Transverse colon (tissue), 4 donors: ENCODE data around the gene PLAGL2. TPM values are rescaled to one million over a fixed set of nuclear protein-coding genes. Genes with fewer than 3 reads are reported as not detected.
"Not testable (repeated sequence)": the region's sequence is repeated elsewhere in the genome, so short reads cannot be mapped to it uniquely, and the experiment has no call there.

ENCODE experiments used
- DNase-seq: peaks from one replicate; pipeline ENCODE4 v3.0.0-alpha.2; 2019
- H3K27ac ChIP-seq, 4 donors: fragments of 200-600 bp; sonication (generic); 2 replicates each; pipeline ENCODE4 v1.5.1; 2016 to 2018; ENCODE audit warnings: inconsistent platforms in 4 of 4
- H3K27me3 ChIP-seq: fragments of 200-600 bp; sonication (generic); 2 replicates; pipeline ENCODE4 v1.5.1; 2017; ENCODE audit warnings: inconsistent platforms
- H3K36me3 ChIP-seq, 4 donors: fragments of 200-600 bp; sonication (generic); 2 replicates each; pipeline ENCODE4 v1.5.1; 2017 to 2019; ENCODE audit warnings: inconsistent platforms in 4 of 4
- H3K4me1 ChIP-seq, 4 donors: fragments of 200-600 bp; sonication (generic); 2 replicates each; pipeline ENCODE4 v1.5.1; 2017 to 2020; ENCODE audit warnings: inconsistent platforms in 4 of 4
- H3K4me3 ChIP-seq, 4 donors: fragments of 200-600 bp; sonication (generic); 1 replicate in 1 of 4; 2 replicates in 3 of 4; pipeline versions ENCODE4 v1.5.1 to v1.6.1; 2017 to 2019; ENCODE audit warnings: inconsistent platforms in 4 of 4
- H3K9me3 ChIP-seq, 2 donors: fragments of 200-600 bp; sonication (generic); 2 replicates each; pipeline ENCODE4 v1.5.1; 2017 to 2019; ENCODE audit warnings: inconsistent platforms in 2 of 2
- CTCF ChIP-seq, 5 experiments: fragments of 200-600 bp in 3 of 5; fragments of 450-650 bp in 2 of 5; sonication (generic) in 3 of 5; IDR thresholded peaks; 1 replicate in 2 of 5; 2 replicates in 3 of 5; pipeline ENCODE4 v1.5.1; 2016 to 2017; ENCODE audit warnings: antibody characterized with exemption in 5 of 5, inconsistent platforms in 3 of 5, mild to moderate bottlenecking in 2 of 5, moderate library complexity in 1 of 5
- EP300 ChIP-seq: sonication (generic); formaldehyde crosslinking; IDR thresholded peaks from one replicate; pipeline ENCODE4 v1.6.1; 2017; ENCODE audit warnings: antibody characterized with exemption, low read depth
- POLR2A ChIP-seq: fragments of 450-650 bp; IDR thresholded peaks from one replicate; pipeline ENCODE4 v1.6.1; 2016; ENCODE audit warnings: antibody characterized with exemption, mild to moderate bottlenecking, moderate library complexity
- POLR2AphosphoS5 ChIP-seq, 3 donors: sonication (generic); formaldehyde crosslinking; IDR thresholded peaks; one replicate each; pipeline ENCODE4 v1.6.1; 2016; ENCODE audit warnings: antibody characterized with exemption in 3 of 3
- WGBS, 2 donors: methylation state at CpG; one replicate each; pipeline ENCODE4 v1.1.5; 2018; ENCODE audit warnings: low coverage in 1 of 2; 5-methylcytosine and 5-hydroxymethylcytosine counted together
- in situ Hi-C, 4 donors: fragments of 200-750 bp; cut with MboI; loops; one replicate each; pipeline versions ENCODE4 v1.15.0 to v1.15.1; 2017; ENCODE audit warnings: low sequenced_read_pairs in 3 of 4, low pct_ligation_motif_present in 1 of 4, low pct_unique_long_range_greater_than_20kb in 1 of 4
- intact Hi-C: fragments of 100-400 bp; cut with DNase I; formaldehyde crosslinking; loops from one replicate; pipeline ENCODE4 v1.15.1; 2023; ENCODE audit warnings: low total_unique reads
- total RNA-seq, 4 donors: library from RNA; depleted of rRNA; stranded (reverse); fragments of >200 nt; gene quantifications; one replicate each; pipeline ENCODE4 v1.1.0, GENCODE V29; 2016

Gene PLAGL2
- total RNA-seq, 4 donors from 2014 or later: 6.6 to 24.9 (median 11.8) TPM

GRCh38 chr20:32181606-32182005, 25.9 kb downstream of the PLAGL2 start:
- no peak for DNase-seq
- H3K27ac ChIP-seq: peak overlapping the region; percentile 46 to 62 (median 61)
- peaks cover 0 to 7% (median 2%) of the 10 kb centered on the region in 4 donors for H3K4me1 ChIP-seq
- 94% methylated on average over 2 of the region's 2 CpGs; no CpG with 5 or more reads in 1 of the 2 donors for WGBS, 2 donors
- no peak for TF ChIP-seq EP300
- TF ChIP-seq CTCF (IDR thresholded peaks at IDR 0.05): no peak
- no peak for TF ChIP-seq POLR2A
- TF ChIP-seq POLR2AphosphoS5 (IDR thresholded peaks at IDR 0.05): no peak
- H3K4me3 ChIP-seq: no peak overlapping the region
- in situ Hi-C loops (no loop called here), intact Hi-C loops (loop anchor here (10.0 kb wide), 1 partner anchor 303 kb away; no protein-coding TSS in a partner anchor)
- H3K36me3 ChIP-seq: no peaks in the 10 kb centered on the region
- H3K9me3 ChIP-seq: no peaks in the 10 kb centered on the region
- no peaks in the 10 kb centered on the region for H3K27me3 ChIP-seq

GRCh38 chr20:32179934-32180333, 27.6 kb downstream of the PLAGL2 start:
- TF ChIP-seq POLR2A: no peak
- TF ChIP-seq CTCF (IDR thresholded peaks at IDR 0.05): no peak
- no peak for TF ChIP-seq EP300
- TF ChIP-seq POLR2AphosphoS5 (IDR thresholded peaks at IDR 0.05): no peak
- peaks cover 0 to 7% (median 2%) of the 10 kb centered on the region in 4 donors for H3K4me1 ChIP-seq
- no peak overlapping the region for H3K4me3 ChIP-seq
- no peaks in the 10 kb centered on the region for H3K27me3 ChIP-seq
- 86 to 94% methylated on average over 2 to 4 of the region's 4 CpGs for WGBS, 2 donors
- no peaks in the 10 kb centered on the region for H3K36me3 ChIP-seq
- DNase-seq: no peak
- H3K9me3 ChIP-seq: no peaks in the 10 kb centered on the region
- no peak overlapping the region for H3K27ac ChIP-seq
- in situ Hi-C loops: no loop called here
- intact Hi-C loops: loop anchor here (10.0 kb wide), 1 partner anchor 305 kb away; no protein-coding TSS in a partner anchor

- WGBS, 2 donors: 85 to 94% methylated on average over 2 of the region's 2 CpGs
- intact Hi-C loops (no loop called here), in situ Hi-C loops (no loop called here)
- Histone ChIP-seq H3K36me3 (no peaks in the 10 kb centered on the region), H3K9me3 (no peaks in the 10 kb centered on the region), H3K4me1 (peaks cover 0 to 7% (median 2%) of the 10 kb centered on the region in 4 donors), H3K4me3 (no peak overlapping the region), H3K27me3 (no peaks in the 10 kb centered on the region), H3K27ac (no peak overlapping the region)
- TF ChIP-seq EP300 (no peak), POLR2A (no peak), POLR2AphosphoS5 (IDR thresholded peaks at IDR 0.05) (no peak), CTCF (IDR thresholded peaks at IDR 0.05) (no peak)
- DNase-seq: no peak
Observed at GRCh38 chr20:32179515-32179914, 28.0 kb downstream of the PLAGL2 start.

- H3K36me3 ChIP-seq, DNase-seq, H3K4me3 ChIP-seq, H3K27ac ChIP-seq, H3K9me3 ChIP-seq, in situ Hi-C loops, H3K27me3 ChIP-seq, intact Hi-C loops, H3K4me1 ChIP-seq: not testable (repeated sequence)
- WGBS, 2 donors: 83 to 95% methylated on average over 1 to 7 of the region's 7 CpGs
Observed at GRCh38 chr20:32177696-32178095, 29.8 kb downstream of the PLAGL2 start.
